Measurements from ENCODE around the gene ZMYM4.
"Not testable (repeated sequence)": the region's sequence is repeated elsewhere in the genome, so short reads cannot be mapped to it uniquely, and the experiment has no call there.

The ZMYM4 gene

GRCh38 chr1:35301674-35302392 is 33.3 kb downstream of the ZMYM4 start:
- Histone ChIP-seq H3K9me3 (ENCODE audit: control insufficient read depth, low read length) (no peaks in the 10 kb centered on the region), H3K27me3 (ENCODE audit: control insufficient read depth, insufficient read depth, low read length) (no peaks in the 10 kb centered on the region), H3K4me1 (ENCODE audit: control insufficient read depth, insufficient read depth, low read length) (no peaks in the 10 kb centered on the region), H3K4me3 (ENCODE audit: low read length) (no peak overlapping the region), H3K9ac (ENCODE audit: low read length) (no peak overlapping the region), H3K36me3 (ENCODE audit: control insufficient read depth, insufficient read depth, low read length) (no peaks in the 10 kb centered on the region)

- H3K9ac ChIP-seq (ENCODE audit: low read length) = no peak overlapping the region
- H3K36me3 ChIP-seq (ENCODE audit: control insufficient read depth, insufficient read depth, low read length) = no peaks in the 10 kb centered on the region
- no peaks in the 10 kb centered on the region for H3K9me3 ChIP-seq (ENCODE audit: control insufficient read depth, low read length)
- no peak overlapping the region for H3K4me3 ChIP-seq (ENCODE audit: low read length)
- H3K4me1 ChIP-seq (ENCODE audit: control insufficient read depth, insufficient read depth, low read length) = no peaks in the 10 kb centered on the region
- H3K27me3 ChIP-seq (ENCODE audit: control insufficient read depth, insufficient read depth, low read length) = no peaks in the 10 kb centered on the region
Measured at GRCh38 chr1:35305383-35305782, 36.9 kb downstream of the ZMYM4 start.

GRCh38 chr1:35315649-35316048 is 47.1 kb downstream of the ZMYM4 start:
- Histone ChIP-seq H3K36me3 (ENCODE audit: control insufficient read depth, insufficient read depth, low read length) (no peaks in the 10 kb centered on the region), H3K9me3 (ENCODE audit: control insufficient read depth, low read length) (no peaks in the 10 kb centered on the region), H3K4me1 (ENCODE audit: control insufficient read depth, insufficient read depth, low read length) (peaks cover 15% of the 10 kb centered on the region)

GRCh38 chr1:35316264-35316663 is 47.8 kb downstream of the ZMYM4 start:
- H3K9ac ChIP-seq (ENCODE audit: low read length) = no peak overlapping the region
- H3K4me3 ChIP-seq (ENCODE audit: low read length) = no peak overlapping the region
- no peaks in the 10 kb centered on the region for H3K9me3 ChIP-seq (ENCODE audit: control insufficient read depth, low read length)
- no peaks in the 10 kb centered on the region for H3K36me3 ChIP-seq (ENCODE audit: control insufficient read depth, insufficient read depth, low read length)
- no peaks in the 10 kb centered on the region for H3K27me3 ChIP-seq (ENCODE audit: control insufficient read depth, insufficient read depth, low read length)
- peaks cover 22% of the 10 kb centered on the region for H3K4me1 ChIP-seq (ENCODE audit: control insufficient read depth, insufficient read depth, low read length)

More at GRCh38 chr1:35315649-35316048, 47.1 kb downstream of the ZMYM4 start:
- no peaks in the 10 kb centered on the region for H3K27me3 ChIP-seq (ENCODE audit: control insufficient read depth, insufficient read depth, low read length)
- no peak overlapping the region for H3K4me3 ChIP-seq (ENCODE audit: low read length)
- H3K9ac ChIP-seq (ENCODE audit: low read length) = no peak overlapping the region

- Histone ChIP-seq H3K9ac (ENCODE audit: low read length) (no peak overlapping the region), H3K36me3 (ENCODE audit: control insufficient read depth, insufficient read depth, low read length) (no peaks in the 10 kb centered on the region), H3K9me3 (ENCODE audit: control insufficient read depth, low read length) (no peaks in the 10 kb centered on the region), H3K4me1 (ENCODE audit: control insufficient read depth, insufficient read depth, low read length) (peaks cover 31% of the 10 kb centered on the region), H3K27me3 (ENCODE audit: control insufficient read depth, insufficient read depth, low read length) (no peaks in the 10 kb centered on the region), H3K4me3 (ENCODE audit: low read length) (no peak overlapping the region)
Measured at GRCh38 chr1:35319988-35320713, 51.6 kb downstream of the ZMYM4 start.

GRCh38 chr1:35320937-35321336 is 52.4 kb downstream of the ZMYM4 start:
- no peak overlapping the region for H3K4me3 ChIP-seq (ENCODE audit: low read length)
- H3K27me3 ChIP-seq (ENCODE audit: control insufficient read depth, insufficient read depth, low read length) = no peaks in the 10 kb centered on the region
- H3K9ac ChIP-seq (ENCODE audit: low read length) = no peak overlapping the region
- H3K36me3 ChIP-seq (ENCODE audit: control insufficient read depth, insufficient read depth, low read length) = no peaks in the 10 kb centered on the region
- peaks cover 31% of the 10 kb centered on the region for H3K4me1 ChIP-seq (ENCODE audit: control insufficient read depth, insufficient read depth, low read length)
- no peaks in the 10 kb centered on the region for H3K9me3 ChIP-seq (ENCODE audit: control insufficient read depth, low read length)

- Histone ChIP-seq H3K36me3 (ENCODE audit: control insufficient read depth, insufficient read depth, low read length) (no peaks in the 10 kb centered on the region), H3K4me3 (ENCODE audit: low read length) (no peak overlapping the region), H3K4me1 (ENCODE audit: control insufficient read depth, insufficient read depth, low read length) (peaks cover 27% of the 10 kb centered on the region), H3K9ac (ENCODE audit: low read length) (no peak overlapping the region), H3K9me3 (ENCODE audit: control insufficient read depth, low read length) (no peaks in the 10 kb centered on the region), H3K27me3 (ENCODE audit: control insufficient read depth, insufficient read depth, low read length) (no peaks in the 10 kb centered on the region)
Measured at GRCh38 chr1:35324486-35324885, 56.0 kb downstream of the ZMYM4 start.

- Histone ChIP-seq H3K9ac (ENCODE audit: low read length) (no peak overlapping the region), H3K9me3 (ENCODE audit: control insufficient read depth, low read length) (no peaks in the 10 kb centered on the region), H3K36me3 (ENCODE audit: control insufficient read depth, insufficient read depth, low read length) (no peaks in the 10 kb centered on the region), H3K4me1 (ENCODE audit: control insufficient read depth, insufficient read depth, low read length) (peaks cover 8% of the 10 kb centered on the region), H3K4me3 (ENCODE audit: low read length) (no peak overlapping the region), H3K27me3 (ENCODE audit: control insufficient read depth, insufficient read depth, low read length) (no peaks in the 10 kb centered on the region)
Measured at GRCh38 chr1:35326246-35326866, 57.8 kb downstream of the ZMYM4 start.

- not testable (repeated sequence) for H3K9ac ChIP-seq (ENCODE audit: low read length); H3K4me1 ChIP-seq (ENCODE audit: control insufficient read depth, insufficient read depth, low read length); H3K9me3 ChIP-seq (ENCODE audit: control insufficient read depth, low read length); H3K36me3 ChIP-seq (ENCODE audit: control insufficient read depth, insufficient read depth, low read length); H3K4me3 ChIP-seq (ENCODE audit: low read length); H3K27me3 ChIP-seq (ENCODE audit: control insufficient read depth, insufficient read depth, low read length)
Measured at GRCh38 chr1:35331618-35332017, 63.1 kb downstream of the ZMYM4 start.

GRCh38 chr1:35334485-35334884 is 66.0 kb downstream of the ZMYM4 start:
- Histone ChIP-seq H3K4me3 (ENCODE audit: low read length) (no peak overlapping the region), H3K27me3 (ENCODE audit: control insufficient read depth, insufficient read depth, low read length) (no peaks in the 10 kb centered on the region), H3K9ac (ENCODE audit: low read length) (no peak overlapping the region), H3K9me3 (ENCODE audit: control insufficient read depth, low read length) (no peaks in the 10 kb centered on the region), H3K36me3 (ENCODE audit: control insufficient read depth, insufficient read depth, low read length) (no peaks in the 10 kb centered on the region), H3K4me1 (ENCODE audit: control insufficient read depth, insufficient read depth, low read length) (no peaks in the 10 kb centered on the region)

GRCh38 chr1:35340519-35340918 is 72.0 kb downstream of the ZMYM4 start:
- Histone ChIP-seq H3K9ac (ENCODE audit: low read length) (no peak overlapping the region), H3K36me3 (ENCODE audit: control insufficient read depth, insufficient read depth, low read length) (no peaks in the 10 kb centered on the region), H3K9me3 (ENCODE audit: control insufficient read depth, low read length) (no peaks in the 10 kb centered on the region), H3K4me1 (ENCODE audit: control insufficient read depth, insufficient read depth, low read length) (no peaks in the 10 kb centered on the region), H3K4me3 (ENCODE audit: low read length) (no peak overlapping the region), H3K27me3 (ENCODE audit: control insufficient read depth, insufficient read depth, low read length) (no peaks in the 10 kb centered on the region)

- H3K36me3 ChIP-seq (ENCODE audit: control insufficient read depth, insufficient read depth, low read length) = no peaks in the 10 kb centered on the region
- no peak overlapping the region for H3K9ac ChIP-seq (ENCODE audit: low read length)
- no peaks in the 10 kb centered on the region for H3K27me3 ChIP-seq (ENCODE audit: control insufficient read depth, insufficient read depth, low read length)
- H3K9me3 ChIP-seq (ENCODE audit: control insufficient read depth, low read length) = no peaks in the 10 kb centered on the region
- no peaks in the 10 kb centered on the region for H3K4me1 ChIP-seq (ENCODE audit: control insufficient read depth, insufficient read depth, low read length)
- no peak overlapping the region for H3K4me3 ChIP-seq (ENCODE audit: low read length)
Measured at GRCh38 chr1:35345439-35345981, 77.0 kb downstream of the ZMYM4 start.

All from mucosa of stomach (tissue), 1 donor.